ENCODE data around the gene INPP5F.

The INPP5F gene

GRCh38 chr10:119715628-119716505 is 10.0 kb upstream of the INPP5F start:
- no peak overlapping the region for H3K4me3 ChIP-seq (ENCODE audit: control insufficient read depth in 1 of 7, extremely low read depth in 1 of 7, insufficient read depth in 4 of 7, low read depth in 2 of 7, low read length in 6 of 7)
- POLR2A ChIA-PET: no interaction called here
- no peaks in the 10 kb centered on the region for H3K4me1 ChIP-seq (ENCODE audit: control extremely low read depth in 1 of 4, control insufficient read depth in 4 of 4, insufficient read depth in 4 of 4, low read length in 3 of 4)
- CTCF ChIA-PET: interaction anchor here (1.4 kb wide), 1 partner anchor 8 kb away, joined by 4 read pairs; no protein-coding TSS in a partner anchor
- 100% methylated on average over 1 of the region's 8 CpGs for WGBS (ENCODE audit: insufficient coverage)
- no peaks in the 10 kb centered on the region for H3K27me3 ChIP-seq (replicated peaks in 2 of 5; ENCODE audit: control insufficient read depth in 4 of 5, insufficient read depth in 5 of 5, low read length in 4 of 5)
- DNase-seq: no peak
- no peak overlapping the region for H3K27ac ChIP-seq (ENCODE audit: insufficient read depth in 1 of 2, low read depth in 1 of 2, low read length in 2 of 2, poor library complexity in 1 of 2, severe bottlenecking in 2 of 2)
- H3K9me3 ChIP-seq (ENCODE audit: control extremely low read depth in 1 of 5, control insufficient read depth in 4 of 5, insufficient read depth in 2 of 5, low read depth in 1 of 5, low read length in 4 of 5): peaks cover 0 to 3% (median 0%) of the 10 kb centered on the region in 5 experiments
- no peaks in the 10 kb centered on the region for H3K36me3 ChIP-seq (ENCODE audit: control insufficient read depth in 4 of 4, insufficient read depth in 4 of 4, low read length in 3 of 4)

- Histone ChIP-seq H3K27me3 (replicated peaks in 2 of 5; ENCODE audit: control insufficient read depth in 4 of 5, insufficient read depth in 5 of 5, low read length in 4 of 5) (no peaks in the 10 kb centered on the region), H3K36me3 (ENCODE audit: control insufficient read depth in 4 of 4, insufficient read depth in 4 of 4, low read length in 3 of 4) (peaks cover 0 to 3% (median 0%) of the 10 kb centered on the region in 4 experiments), H3K4me1 (ENCODE audit: control extremely low read depth in 1 of 4, control insufficient read depth in 4 of 4, insufficient read depth in 4 of 4, low read length in 3 of 4) (peaks cover 4 to 36% (median 29%) of the 10 kb centered on the region in 4 experiments), H3K27ac (ENCODE audit: insufficient read depth in 1 of 2, low read depth in 1 of 2, low read length in 2 of 2, poor library complexity in 1 of 2, severe bottlenecking in 2 of 2) (no peak overlapping the region), H3K4me3 (ENCODE audit: control insufficient read depth in 1 of 7, extremely low read depth in 1 of 7, insufficient read depth in 4 of 7, low read depth in 2 of 7, low read length in 6 of 7) (no peak overlapping the region), H3K9me3 (ENCODE audit: control extremely low read depth in 1 of 5, control insufficient read depth in 4 of 5, insufficient read depth in 2 of 5, low read depth in 1 of 5, low read length in 4 of 5) (no peaks in the 10 kb centered on the region)
- WGBS (ENCODE audit: insufficient coverage): 100% methylated on average over 2 of the region's 2 CpGs
- CTCF ChIA-PET: interaction anchor here (5.8 kb wide), 1 partner anchor 36 kb away, joined by 26 read pairs; no protein-coding TSS in a partner anchor
- POLR2A ChIA-PET: no interaction called here
- DNase-seq: no peak
Measured at GRCh38 chr10:119723161-119723560, 2.7 kb upstream of the INPP5F start.

- H3K4me3 ChIP-seq (ENCODE audit: control insufficient read depth in 1 of 7, extremely low read depth in 1 of 7, insufficient read depth in 4 of 7, low read depth in 2 of 7, low read length in 6 of 7): no peak overlapping the region
- H3K27me3 ChIP-seq (replicated peaks in 2 of 5; ENCODE audit: control insufficient read depth in 4 of 5, insufficient read depth in 5 of 5, low read length in 4 of 5): no peaks in the 10 kb centered on the region
- peaks cover 5 to 40% (median 31%) of the 10 kb centered on the region in 4 experiments for H3K4me1 ChIP-seq (ENCODE audit: control extremely low read depth in 1 of 4, control insufficient read depth in 4 of 4, insufficient read depth in 4 of 4, low read length in 3 of 4)
- ChIA-PET POLR2A (no interaction called here), CTCF (interaction anchor here (0.8 to 5.8 kb wide), 3 partner anchors 9 to 37 kb away, joined by 4 to 26 read pairs (median 4); no protein-coding TSS in a partner anchor)
- H3K36me3 ChIP-seq (ENCODE audit: control insufficient read depth in 4 of 4, insufficient read depth in 4 of 4, low read length in 3 of 4): peaks cover 0 to 3% (median 0%) of the 10 kb centered on the region in 4 experiments
- DNase-seq: no peak
- no peak overlapping the region for H3K27ac ChIP-seq (ENCODE audit: insufficient read depth in 1 of 2, low read depth in 1 of 2, low read length in 2 of 2, poor library complexity in 1 of 2, severe bottlenecking in 2 of 2)
- H3K9me3 ChIP-seq (ENCODE audit: control extremely low read depth in 1 of 5, control insufficient read depth in 4 of 5, insufficient read depth in 2 of 5, low read depth in 1 of 5, low read length in 4 of 5): no peaks in the 10 kb centered on the region
- WGBS (ENCODE audit: insufficient coverage): 83% methylated on average over 3 of the region's 3 CpGs
Measured at GRCh38 chr10:119723624-119724023, 2.2 kb upstream of the INPP5F start.

GRCh38 chr10:119724593-119725516 is 995 bp upstream of the INPP5F start:
- H3K4me1 ChIP-seq (ENCODE audit: control extremely low read depth in 1 of 4, control insufficient read depth in 4 of 4, insufficient read depth in 4 of 4, low read length in 3 of 4): peaks cover 6 to 46% (median 33%) of the 10 kb centered on the region in 4 experiments
- H3K27ac ChIP-seq (ENCODE audit: insufficient read depth in 1 of 2, low read depth in 1 of 2, low read length in 2 of 2, poor library complexity in 1 of 2, severe bottlenecking in 2 of 2): peak overlapping the region; percentile 40 to 85
- DNase-seq: peak in 2 of 3 donors; percentile 33 to 45
- no peaks in the 10 kb centered on the region for H3K9me3 ChIP-seq (ENCODE audit: control extremely low read depth in 1 of 5, control insufficient read depth in 4 of 5, insufficient read depth in 2 of 5, low read depth in 1 of 5, low read length in 4 of 5)
- POLR2A ChIA-PET: interaction anchor here (0.6 to 1.4 kb wide), 5 partner anchors 26 to 142 kb away, joined by 3 to 5 read pairs (median 4); no protein-coding TSS in a partner anchor
- peak overlapping the region; percentile 28 to 87 (median 80) for H3K4me3 ChIP-seq (ENCODE audit: control insufficient read depth in 1 of 7, extremely low read depth in 1 of 7, insufficient read depth in 4 of 7, low read depth in 2 of 7, low read length in 6 of 7)
- 38% methylated on average over 18 of the region's 21 CpGs for WGBS (ENCODE audit: insufficient coverage)
- CTCF ChIA-PET: interaction anchor here (0.8 to 5.8 kb wide), 10 partner anchors 10 to 121 kb away, joined by 3 to 26 read pairs (median 4); no protein-coding TSS in a partner anchor
- no peaks in the 10 kb centered on the region for H3K27me3 ChIP-seq (replicated peaks in 2 of 5; ENCODE audit: control insufficient read depth in 4 of 5, insufficient read depth in 5 of 5, low read length in 4 of 5)
- peaks cover 0 to 3% (median 0%) of the 10 kb centered on the region in 4 experiments for H3K36me3 ChIP-seq (ENCODE audit: control insufficient read depth in 4 of 4, insufficient read depth in 4 of 4, low read length in 3 of 4)

- H3K27me3 ChIP-seq (replicated peaks in 2 of 5; ENCODE audit: control insufficient read depth in 4 of 5, insufficient read depth in 5 of 5, low read length in 4 of 5): no peaks in the 10 kb centered on the region
- H3K4me1 ChIP-seq (ENCODE audit: control extremely low read depth in 1 of 4, control insufficient read depth in 4 of 4, insufficient read depth in 4 of 4, low read length in 3 of 4): peaks cover 6 to 46% (median 33%) of the 10 kb centered on the region in 4 experiments
- 0% methylated on average over 27 of the region's 32 CpGs for WGBS (ENCODE audit: insufficient coverage)
- H3K36me3 ChIP-seq (ENCODE audit: control insufficient read depth in 4 of 4, insufficient read depth in 4 of 4, low read length in 3 of 4): peaks cover 0 to 3% (median 0%) of the 10 kb centered on the region in 4 experiments
- no peak for DNase-seq
- H3K9me3 ChIP-seq (ENCODE audit: control extremely low read depth in 1 of 5, control insufficient read depth in 4 of 5, insufficient read depth in 2 of 5, low read depth in 1 of 5, low read length in 4 of 5): no peaks in the 10 kb centered on the region
- ChIA-PET POLR2A (interaction anchor here (0.6 to 1.4 kb wide), 7 partner anchors 11 to 633 kb away, joined by 3 to 5 read pairs (median 3); no protein-coding TSS in a partner anchor), CTCF (interaction anchor here (1.0 to 5.8 kb wide), 11 partner anchors 10 to 121 kb away, joined by 3 to 26 read pairs (median 5); no protein-coding TSS in a partner anchor)
- H3K27ac ChIP-seq (ENCODE audit: insufficient read depth in 1 of 2, low read depth in 1 of 2, low read length in 2 of 2, poor library complexity in 1 of 2, severe bottlenecking in 2 of 2): peak overlapping the region; percentile 40 to 85
- peak overlapping the region; percentile 28 to 87 (median 80) for H3K4me3 ChIP-seq (ENCODE audit: control insufficient read depth in 1 of 7, extremely low read depth in 1 of 7, insufficient read depth in 4 of 7, low read depth in 2 of 7, low read length in 6 of 7)
Measured at GRCh38 chr10:119725517-119725827, 378 bp upstream of the INPP5F start.

GRCh38 chr10:119726676-119727261 is 919 bp downstream of the INPP5F start:
- Histone ChIP-seq H3K4me3 (ENCODE audit: control insufficient read depth in 1 of 7, extremely low read depth in 1 of 7, insufficient read depth in 4 of 7, low read depth in 2 of 7, low read length in 6 of 7) (peak overlapping the region; percentile 52 to 92 (median 85)), H3K27ac (ENCODE audit: insufficient read depth in 1 of 2, low read depth in 1 of 2, low read length in 2 of 2, poor library complexity in 1 of 2, severe bottlenecking in 2 of 2) (peak overlapping the region in 1 of 2 experiments; percentile 61), H3K4me1 (ENCODE audit: control extremely low read depth in 1 of 4, control insufficient read depth in 4 of 4, insufficient read depth in 4 of 4, low read length in 3 of 4) (peaks cover 6 to 46% (median 33%) of the 10 kb centered on the region in 4 experiments), H3K36me3 (ENCODE audit: control insufficient read depth in 4 of 4, insufficient read depth in 4 of 4, low read length in 3 of 4) (peaks cover 0 to 3% (median 0%) of the 10 kb centered on the region in 4 experiments), H3K9me3 (ENCODE audit: control extremely low read depth in 1 of 5, control insufficient read depth in 4 of 5, insufficient read depth in 2 of 5, low read depth in 1 of 5, low read length in 4 of 5) (no peaks in the 10 kb centered on the region), H3K27me3 (replicated peaks in 2 of 5; ENCODE audit: control insufficient read depth in 4 of 5, insufficient read depth in 5 of 5, low read length in 4 of 5) (no peaks in the 10 kb centered on the region)
- ChIA-PET CTCF (interaction anchor here (0.8 to 5.8 kb wide), 10 partner anchors 8 to 118 kb away, joined by 3 to 26 read pairs (median 3); no protein-coding TSS in a partner anchor), POLR2A (interaction anchor here (1.0 to 1.4 kb wide), 4 partner anchors 10 to 132 kb away, joined by 3 to 5 read pairs (median 3); no protein-coding TSS in a partner anchor)
- no peak for DNase-seq
- WGBS (ENCODE audit: insufficient coverage): 42% methylated on average over 8 of the region's 14 CpGs

Data from common myeloid progenitor, CD34-positive (primary cell).